Activated CD4-positive, alpha-beta T cell treated with anti-CD3 and anti-CD28 coated beads, Interleukin-2, Interleukin-4, amounts not matched to agents 100 ng/mL and 50 ng/mL, durations not matched to agents 16 hours and 8 hours (primary cell): ENCODE data around the gene RGMA.

ENCODE experiments used
- DNase-seq: peaks from one replicate; pipeline ENCODE4 v3.0.0-alpha.2; 2020; ENCODE audit warnings: low spot score

The RGMA gene

DNA sequence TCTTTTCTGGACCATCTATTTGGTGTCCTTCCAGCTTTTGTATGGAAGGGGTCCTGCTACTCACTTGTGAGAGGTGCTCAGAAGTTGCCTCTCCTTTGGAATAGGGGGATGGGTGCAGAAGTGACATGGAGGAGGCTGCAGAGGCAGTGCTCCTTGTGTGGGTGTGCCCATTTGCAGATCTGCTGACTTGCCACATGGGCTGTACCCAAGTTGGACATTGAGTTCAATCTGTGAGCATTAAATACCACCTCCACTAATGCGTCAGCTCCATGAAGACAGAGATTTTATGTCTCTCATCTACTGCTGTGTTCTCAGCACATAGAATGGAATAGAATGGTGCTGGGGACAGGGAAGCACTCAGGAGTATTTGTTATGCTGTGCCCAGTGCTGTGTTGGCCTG is 76.2 kb downstream of the RGMA start:
- DNase-seq: no peak

DNA sequence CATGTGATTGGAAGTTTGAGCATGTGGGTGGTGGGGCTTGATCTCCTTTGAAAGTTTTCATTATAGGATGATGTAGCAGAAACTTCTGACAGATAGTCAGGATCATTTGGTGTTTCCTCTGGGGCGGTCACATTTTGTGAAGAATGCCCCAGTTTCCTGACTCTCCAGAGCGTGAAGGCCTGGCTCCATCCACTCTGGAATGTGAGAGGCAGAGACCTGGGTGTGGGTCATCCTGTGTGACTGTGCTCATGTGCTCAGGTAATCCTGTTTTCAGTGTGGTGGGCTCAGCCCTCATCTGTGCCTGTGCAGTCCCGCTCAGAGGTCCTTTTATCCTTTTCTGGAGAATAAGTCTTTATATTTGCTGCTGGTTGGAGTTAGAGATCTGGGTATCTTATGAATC is 81.0 kb downstream of the RGMA start:
- DNase-seq: no peak

DNA sequence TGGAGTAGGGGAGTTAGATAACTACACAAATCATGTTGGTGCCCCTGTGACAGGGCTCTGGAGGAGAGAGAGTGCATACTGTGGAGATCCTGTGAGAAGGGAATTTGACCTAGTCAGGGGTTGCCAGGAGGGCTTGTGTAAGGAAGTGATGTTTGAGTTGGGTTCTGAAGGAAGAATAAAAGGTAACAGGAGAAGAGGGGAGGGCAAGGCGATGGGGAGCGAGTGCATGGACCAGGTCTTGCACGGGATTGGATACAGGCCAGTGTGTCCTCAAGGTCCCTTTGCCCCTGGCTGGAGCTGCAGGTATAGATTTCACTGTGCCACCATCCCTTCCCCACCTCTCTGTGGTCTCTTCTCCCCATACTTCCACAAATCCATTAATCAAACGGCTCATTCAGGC is 83.9 kb downstream of the RGMA start:
- no peak for DNase-seq

DNA sequence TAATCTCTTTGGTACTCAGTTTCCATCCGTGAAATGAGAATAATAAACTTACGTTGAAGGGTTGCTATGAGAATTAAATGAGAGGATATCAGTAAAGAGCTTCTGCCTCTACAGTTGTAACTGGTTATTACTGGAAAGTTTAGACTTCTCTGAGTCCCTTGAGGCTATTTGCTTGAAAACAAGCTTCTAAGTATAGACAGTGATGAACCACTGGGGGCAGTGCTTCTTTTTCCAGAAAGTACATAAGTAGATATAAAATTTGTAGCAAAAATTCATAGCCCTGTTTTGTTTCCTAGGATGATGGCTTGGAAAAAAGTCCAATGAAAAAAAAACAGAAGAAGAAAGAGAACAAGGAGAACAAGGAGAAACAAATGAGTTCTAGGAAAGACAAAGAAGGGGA is 87.1 kb downstream of the RGMA start:
- DNase-seq: no peak

DNA sequence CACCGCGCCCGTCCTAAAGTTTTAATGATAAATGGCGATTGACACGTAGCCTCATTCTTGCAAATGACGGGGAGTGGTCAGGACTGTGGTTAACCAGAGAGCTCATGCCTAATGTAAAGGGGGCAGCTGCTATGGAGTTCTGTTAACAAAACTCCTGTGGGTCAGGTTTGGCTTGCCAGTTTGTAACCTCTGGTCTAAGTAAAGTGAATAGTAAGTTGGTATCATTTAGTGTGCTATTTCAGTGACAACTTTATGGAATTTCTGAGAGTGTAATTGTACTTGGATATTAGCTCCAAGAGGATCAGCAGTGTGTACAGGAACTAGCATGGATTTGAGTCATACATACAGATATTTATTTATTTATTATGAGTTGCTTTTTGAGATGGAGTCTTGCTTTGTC is 87.9 kb downstream of the RGMA start:
- DNase-seq: no peak

DNA sequence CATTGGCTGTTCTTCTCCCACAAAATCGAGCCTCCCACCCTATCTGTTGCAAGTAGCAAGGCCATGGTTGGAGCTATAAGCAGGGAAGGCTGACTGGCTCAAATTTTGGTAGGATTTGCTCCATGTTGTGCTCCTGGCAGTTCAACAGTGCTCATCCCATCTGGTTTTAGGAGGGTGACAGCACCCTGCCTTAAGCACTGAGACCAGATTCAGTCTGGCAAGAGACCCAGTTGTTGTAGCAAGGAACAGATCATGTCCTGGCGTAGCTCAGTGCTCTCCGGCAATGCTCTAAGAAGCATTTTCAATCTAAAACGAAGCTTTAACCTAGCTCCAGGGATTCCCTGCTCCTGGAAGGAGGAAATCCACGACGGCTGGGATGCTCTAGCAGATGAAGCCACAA is 91.2 kb downstream of the RGMA start:
- no peak for DNase-seq

DNA sequence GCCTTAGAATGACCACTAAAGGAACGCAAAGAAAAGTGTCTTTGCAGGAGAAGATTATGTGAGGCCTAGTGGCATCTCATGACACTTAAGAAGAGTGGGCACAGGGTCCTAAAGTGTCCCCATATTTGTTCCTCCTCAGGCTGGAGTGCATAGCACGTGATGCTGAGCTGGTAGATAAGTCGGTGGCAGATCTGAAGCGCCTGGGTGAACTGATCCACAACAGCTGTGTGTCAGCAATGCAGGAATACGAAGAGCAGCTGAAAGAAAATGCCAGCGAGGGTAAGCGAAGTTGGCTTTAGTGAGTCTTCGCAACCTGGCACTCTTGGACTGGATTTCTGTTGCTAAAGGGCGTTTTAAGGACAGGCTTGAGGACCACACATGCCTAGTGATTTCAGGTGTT is 96.3 kb downstream of the RGMA start:
- no peak for DNase-seq

DNA sequence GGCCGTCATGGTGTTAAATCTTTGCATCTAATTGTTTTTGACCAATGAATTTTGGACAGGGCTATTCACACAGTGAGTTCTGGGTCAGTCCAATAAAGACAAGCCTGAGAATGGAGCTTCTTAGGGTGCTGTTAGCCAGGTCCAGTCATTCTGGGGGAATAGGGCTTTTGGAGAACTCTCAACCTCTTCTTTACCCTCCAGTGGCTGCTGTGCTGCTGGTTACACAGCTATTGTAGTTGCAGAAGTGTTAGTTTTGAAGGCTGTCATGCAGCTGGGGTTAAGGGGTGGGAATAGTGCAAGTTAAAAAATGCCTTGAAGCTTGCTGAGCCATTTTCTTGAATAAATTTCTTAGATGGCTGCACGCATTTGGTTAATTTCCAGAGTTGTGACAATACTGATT is 99.0 kb downstream of the RGMA start:
- DNase-seq: no peak

DNA sequence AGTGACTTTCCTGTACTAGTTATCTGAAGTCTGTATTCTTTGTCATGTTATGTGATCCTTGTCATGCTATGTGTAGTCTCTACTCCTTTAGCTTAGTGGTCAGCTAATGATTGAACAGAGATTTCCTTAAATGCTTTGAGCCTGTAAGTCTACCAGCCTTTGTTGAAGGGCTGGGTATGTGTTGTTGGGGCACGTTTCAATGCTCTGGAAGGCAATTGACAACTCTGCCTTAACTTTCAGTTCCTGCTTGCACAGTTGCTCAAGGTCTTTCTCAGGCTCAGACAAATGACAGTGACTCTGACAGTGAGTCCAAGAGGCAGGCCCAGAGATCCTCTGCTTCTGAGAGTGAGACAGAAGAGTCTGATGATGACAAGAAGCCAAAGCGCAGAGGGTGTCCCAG is 99.5 kb downstream of the RGMA start:
- no peak for DNase-seq
